RWPE2 (cell line): Measurements from ENCODE around the gene IGFBP5.

ENCODE experiments used
- ATAC-seq: fragments of 200-7000 bp; cut with Tn5 transposase; 3 replicates; pipeline ENCODE4 v1.9.1; 2021; ENCODE audit warnings: low read depth
- DNase-seq: peaks from one replicate; pipeline ENCODE4 v3.0.0-alpha.2; 2020; ENCODE audit warnings: low spot score
- H3K27ac ChIP-seq: fragments of 450-650 bp; 2 replicates; pipeline ENCODE4 v1.5.1; 2017; ENCODE audit warnings: mild to moderate bottlenecking; ENCODE audit not compliant: poor library complexity, severe bottlenecking
- H3K27me3 ChIP-seq: fragments of 250-450 bp; sonication (Bioruptor Pico); 2 replicates; pipeline ENCODE4 v1.5.1; 2021; ENCODE audit warnings: mild to moderate bottlenecking, moderate library complexity; ENCODE audit not compliant: insufficient read depth, poor library complexity, severe bottlenecking
- H3K36me3 ChIP-seq: fragments of 250-450 bp; sonication (Bioruptor Pico); 2 replicates; pipeline ENCODE4 v1.5.1; 2020; ENCODE audit warnings: low read depth, mild to moderate bottlenecking, moderate library complexity
- H3K4me1 ChIP-seq: fragments of 250-450 bp; sonication (Bioruptor Pico); 2 replicates; pipeline ENCODE4 v1.5.1; 2021; ENCODE audit warnings: mild to moderate bottlenecking, moderate library complexity; ENCODE audit not compliant: insufficient read depth, poor library complexity, severe bottlenecking
- H3K4me3 ChIP-seq: fragments of 250-450 bp; sonication (Bioruptor Pico); 2 replicates; pipeline ENCODE4 v1.5.1; 2021; ENCODE audit warnings: mild to moderate bottlenecking, moderate library complexity; ENCODE audit not compliant: severe bottlenecking
- H3K9me3 ChIP-seq: fragments of 250-450 bp; sonication (Bioruptor Pico); 2 replicates; pipeline ENCODE4 v1.5.1; 2021; ENCODE audit warnings: mild to moderate bottlenecking, moderate library complexity; ENCODE audit not compliant: severe bottlenecking
- CTCF ChIP-seq: fragments of 450-650 bp; IDR thresholded peaks from one replicate; pipeline ENCODE4 v1.5.1; 2017; ENCODE audit warnings: mild to moderate bottlenecking, moderate library complexity; ENCODE audit not compliant: poor library complexity, severe bottlenecking

IGFBP5 gene

GRCh38 chr2:216716109-216716508 is 20.8 kb upstream of the IGFBP5 start:
- no peak for ATAC-seq
- no peak for DNase-seq
- no peak overlapping the region for H3K4me3 ChIP-seq
- no peaks in the 10 kb centered on the region for H3K9me3 ChIP-seq
- no peaks in the 10 kb centered on the region for H3K27me3 ChIP-seq
- TF ChIP-seq CTCF = no peak
- H3K4me1 ChIP-seq = peaks cover 37% of the 10 kb centered on the region
- H3K27ac ChIP-seq = no peak overlapping the region
- no peaks in the 10 kb centered on the region for H3K36me3 ChIP-seq

- no peaks in the 10 kb centered on the region for H3K27me3 ChIP-seq
- H3K4me3 ChIP-seq = no peak overlapping the region
- ATAC-seq = no peak
- H3K36me3 ChIP-seq = no peaks in the 10 kb centered on the region
- peak overlapping the region; percentile 88 for H3K27ac ChIP-seq
- H3K4me1 ChIP-seq = peaks cover 37% of the 10 kb centered on the region
- TF ChIP-seq CTCF = no peak
- no peak for DNase-seq
- no peaks in the 10 kb centered on the region for H3K9me3 ChIP-seq
Measured at GRCh38 chr2:216715402-216715974, 20.1 kb upstream of the IGFBP5 start.

- Histone ChIP-seq H3K27me3 (no peaks in the 10 kb centered on the region), H3K27ac (peak overlapping the region; percentile 88), H3K4me3 (no peak overlapping the region), H3K36me3 (no peaks in the 10 kb centered on the region), H3K4me1 (peaks cover 38% of the 10 kb centered on the region), H3K9me3 (peaks cover 2% of the 10 kb centered on the region)
- ATAC-seq = peak; percentile 32; the same call in 2 of the 3 replicates
- no peak for DNase-seq
- TF ChIP-seq CTCF = no peak
Measured at GRCh38 chr2:216714376-216714775, 19.0 kb upstream of the IGFBP5 start.

- Histone ChIP-seq H3K27ac (peak overlapping the region; percentile 88), H3K4me3 (no peak overlapping the region), H3K9me3 (peaks cover 5% of the 10 kb centered on the region), H3K36me3 (no peaks in the 10 kb centered on the region), H3K27me3 (no peaks in the 10 kb centered on the region), H3K4me1 (peaks cover 40% of the 10 kb centered on the region)
- peak; percentile 92 for ATAC-seq
- no peak for TF ChIP-seq CTCF
- DNase-seq = peak; percentile 93
Measured at GRCh38 chr2:216713691-216714336, 18.5 kb upstream of the IGFBP5 start.

GRCh38 chr2:216711348-216711747 is 16.0 kb upstream of the IGFBP5 start:
- no peaks in the 10 kb centered on the region for H3K27me3 ChIP-seq
- peaks cover 5% of the 10 kb centered on the region for H3K9me3 ChIP-seq
- H3K27ac ChIP-seq = no peak overlapping the region
- no peak overlapping the region for H3K4me3 ChIP-seq
- TF ChIP-seq CTCF = no peak
- no peak for DNase-seq
- H3K36me3 ChIP-seq = no peaks in the 10 kb centered on the region
- no peak for ATAC-seq
- peaks cover 27% of the 10 kb centered on the region for H3K4me1 ChIP-seq
